Upper lobe of left lung (tissue), 6 donors: ENCODE measurements around the gene SH3YL1. TPM values are rescaled to one million over a fixed set of nuclear protein-coding genes. Genes with fewer than 3 reads are reported as not detected.

Source experiments
- ATAC-seq, 2 donors: fragments of 200-7000 bp; cut with Tn5 transposase; one replicate each; pipeline ENCODE4 v1.9.1; 2022; ENCODE audit warnings: mild to moderate bottlenecking in 2 of 2, moderate library complexity in 2 of 2; ENCODE audit not compliant: low FRiP score in 2 of 2
- DNase-seq, 2 donors: peaks; one replicate each; pipeline ENCODE4 v3.0.0-alpha.2; 2019 to 2020
- H3K27ac ChIP-seq, 4 donors: fragments of 200-600 bp; sonication (generic); one replicate each; pipeline ENCODE4 v1.5.1; 2016 to 2019
- H3K27me3 ChIP-seq, 4 donors: fragments of 200-600 bp; sonication (generic); one replicate each; pipeline ENCODE4 v1.5.1; 2017 to 2019
- H3K36me3 ChIP-seq, 4 donors: fragments of 200-600 bp; sonication (generic); one replicate each; pipeline ENCODE4 v1.5.1; 2016 to 2019
- H3K4me1 ChIP-seq, 4 donors: fragments of 200-600 bp; sonication (generic); one replicate each; pipeline ENCODE4 v1.5.1; 2018 to 2019
- H3K4me3 ChIP-seq, 4 donors: fragments of 200-600 bp; sonication (generic); one replicate each; pipeline ENCODE4 v1.5.1; 2017 to 2019; ENCODE audit warnings: mild to moderate bottlenecking in 2 of 4, moderate library complexity in 1 of 4
- H3K9me3 ChIP-seq, 4 donors: fragments of 200-600 bp; sonication (generic); one replicate each; pipeline ENCODE4 v1.5.1; 2018 to 2019
- EP300 ChIP-seq, 4 donors: sonication (generic); formaldehyde crosslinking; IDR thresholded peaks; one replicate each; pipeline ENCODE4 v1.5.1; 2017; ENCODE audit warnings: antibody characterized with exemption in 4 of 4, control low read depth in 2 of 4
- POLR2A ChIP-seq, 4 donors: fragments of 450-650 bp; IDR thresholded peaks; one replicate each; pipeline ENCODE4 v1.5.1; 2016 to 2017; ENCODE audit warnings: antibody characterized with exemption in 4 of 4, mild to moderate bottlenecking in 2 of 4
- POLR2AphosphoS5 ChIP-seq, 2 donors: sonication (generic); formaldehyde crosslinking; IDR thresholded peaks; one replicate each; pipeline ENCODE4 v1.5.1; 2017; ENCODE audit warnings: antibody characterized with exemption in 2 of 2
- WGBS, 2 donors: methylation state at CpG; one replicate each; pipeline ENCODE4 v1.1.5; 2017 to 2018; 5-methylcytosine and 5-hydroxymethylcytosine counted together
- total RNA-seq, 6 donors: library from RNA; depleted of rRNA in 4 of 6; stranded (reverse); fragments of >200 nt in 4 of 6; gene quantifications; one replicate each; pipeline versions ENCODE4 v1.1.0 to v1.2.1, GENCODE V29; 2016 to 2021
- TF ChIP-seq, protein P1 (sequence below), 6 experiments: fragments of 450-650 bp in 4 of 6; fragments of 200-600 bp in 2 of 6; sonication (generic) in 2 of 6; IDR thresholded peaks; one replicate each; pipeline ENCODE4 v1.5.1; 2016 to 2019; ENCODE audit warnings: antibody characterized with exemption in 6 of 6
- donor health status: DM: no; HTN: no; CAD: no; lungs with moderate emphysema.
- donor health status: DM: no; HTN: yes; CAD: no; lungs with severe emphysema.

SH3YL1 gene
- total RNA-seq, 6 donors from 2014 or later, result 30.5 to 140 (median 89.2) TPM

DNA sequence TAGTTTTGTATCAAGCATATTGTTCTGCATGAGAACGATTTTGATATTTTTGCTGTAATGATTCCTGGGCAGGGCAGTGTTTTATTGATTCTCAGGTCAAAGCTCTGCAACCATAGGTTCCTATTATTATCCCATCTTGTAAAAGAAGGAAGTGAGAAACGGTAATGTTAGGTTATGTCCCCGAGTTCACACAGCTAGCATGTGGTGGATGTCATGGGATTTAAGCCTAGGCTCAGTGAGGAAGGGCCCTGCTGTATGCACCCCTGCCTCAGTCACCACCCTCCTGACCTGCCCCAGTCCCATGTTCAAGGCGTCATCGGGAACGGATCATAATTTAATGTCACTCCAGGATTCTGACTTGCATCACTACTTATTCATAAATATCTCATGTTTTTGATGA lies 11.6 kb upstream of the SH3YL1 start:
- ATAC-seq (no peak), DNase-seq (peak in 1 of 2 donors; percentile 21)
- TF ChIP-seq EP300 (IDR thresholded peaks at IDR 0.05) (no peak), POLR2A (IDR thresholded peaks at IDR 0.05) (no peak)
- TF ChIP-seq, protein P1, sequence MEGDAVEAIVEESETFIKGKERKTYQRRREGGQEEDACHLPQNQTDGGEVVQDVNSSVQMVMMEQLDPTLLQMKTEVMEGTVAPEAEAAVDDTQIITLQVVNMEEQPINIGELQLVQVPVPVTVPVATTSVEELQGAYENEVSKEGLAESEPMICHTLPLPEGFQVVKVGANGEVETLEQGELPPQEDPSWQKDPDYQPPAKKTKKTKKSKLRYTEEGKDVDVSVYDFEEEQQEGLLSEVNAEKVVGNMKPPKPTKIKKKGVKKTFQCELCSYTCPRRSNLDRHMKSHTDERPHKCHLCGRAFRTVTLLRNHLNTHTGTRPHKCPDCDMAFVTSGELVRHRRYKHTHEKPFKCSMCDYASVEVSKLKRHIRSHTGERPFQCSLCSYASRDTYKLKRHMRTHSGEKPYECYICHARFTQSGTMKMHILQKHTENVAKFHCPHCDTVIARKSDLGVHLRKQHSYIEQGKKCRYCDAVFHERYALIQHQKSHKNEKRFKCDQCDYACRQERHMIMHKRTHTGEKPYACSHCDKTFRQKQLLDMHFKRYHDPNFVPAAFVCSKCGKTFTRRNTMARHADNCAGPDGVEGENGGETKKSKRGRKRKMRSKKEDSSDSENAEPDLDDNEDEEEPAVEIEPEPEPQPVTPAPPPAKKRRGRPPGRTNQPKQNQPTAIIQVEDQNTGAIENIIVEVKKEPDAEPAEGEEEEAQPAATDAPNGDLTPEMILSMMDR (IDR thresholded peaks at IDR 0.05), result no peak
- Histone ChIP-seq H3K4me3 (no peak overlapping the region), H3K9me3 (no peaks in the 10 kb centered on the region), H3K36me3 (peaks cover 7 to 77% (median 29%) of the 10 kb centered on the region in 4 donors), H3K27me3 (no peaks in the 10 kb centered on the region), H3K4me1 (peaks cover 0 to 16% (median 6%) of the 10 kb centered on the region in 4 donors), H3K27ac (no peak overlapping the region)
- WGBS, 2 donors, result 79 to 84% methylated on average over 6 of the region's 6 CpGs

DNA sequence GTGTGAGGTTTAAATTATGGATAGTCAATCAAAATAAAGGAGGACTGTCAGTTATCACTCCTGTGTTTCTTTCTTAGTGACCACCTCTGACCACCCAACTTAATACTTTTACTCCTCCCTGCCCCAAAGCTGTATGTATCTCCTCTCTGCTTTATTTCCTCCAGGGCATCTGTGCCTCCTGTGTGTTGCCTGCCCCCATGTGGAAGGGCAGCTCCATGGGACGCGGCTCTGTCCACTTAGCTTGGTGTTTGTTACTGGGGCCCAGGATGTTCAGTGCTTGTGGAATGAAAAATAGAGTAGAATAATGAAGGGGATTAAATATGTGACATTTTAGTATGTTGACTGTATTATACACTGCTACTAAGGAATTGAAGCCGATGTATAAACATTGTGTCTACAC lies 10.7 kb upstream of the SH3YL1 start:
- H3K27me3 ChIP-seq, result no peaks in the 10 kb centered on the region
- TF ChIP-seq, protein P1 (IDR thresholded peaks at IDR 0.05), result no peak
- TF ChIP-seq EP300 (IDR thresholded peaks at IDR 0.05), result no peak
- TF ChIP-seq POLR2A (IDR thresholded peaks at IDR 0.05), result no peak
- TF ChIP-seq POLR2AphosphoS5 (IDR thresholded peaks at IDR 0.05), result no peak
- DNase-seq (no peak), ATAC-seq (no peak)
- no peak overlapping the region for H3K4me3 ChIP-seq
- H3K9me3 ChIP-seq, result no peaks in the 10 kb centered on the region
- 91 to 99% methylated on average over 3 of the region's 3 CpGs for WGBS, 2 donors
- no peak overlapping the region for H3K27ac ChIP-seq
- peaks cover 3 to 26% (median 11%) of the 10 kb centered on the region in 4 donors for H3K4me1 ChIP-seq
- H3K36me3 ChIP-seq, result peaks cover 7 to 67% (median 25%) of the 10 kb centered on the region in 4 donors

DNA sequence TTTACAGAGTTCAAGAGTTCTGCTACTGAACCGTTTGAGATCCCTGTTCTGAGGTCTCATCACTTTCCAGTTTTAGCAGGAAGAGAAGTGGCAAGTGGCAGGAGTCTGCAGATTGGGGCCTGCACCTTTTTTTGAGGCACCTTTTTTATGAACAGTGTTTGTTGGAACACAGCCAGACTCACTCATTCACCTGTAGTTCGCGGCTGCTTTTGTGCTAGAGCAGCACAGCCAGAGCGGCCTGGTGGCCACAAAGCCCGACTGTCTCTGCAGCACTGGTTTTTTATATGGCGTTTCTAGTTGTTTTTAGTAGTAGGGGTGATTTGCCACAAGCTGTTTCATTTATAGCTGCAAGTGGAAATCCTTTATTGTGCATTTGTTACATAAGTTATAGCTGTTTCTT lies 9.5 kb upstream of the SH3YL1 start:
- peaks cover 3 to 18% (median 13%) of the 10 kb centered on the region in 4 donors for H3K4me1 ChIP-seq
- no peaks in the 10 kb centered on the region for H3K9me3 ChIP-seq
- TF ChIP-seq EP300 (IDR thresholded peaks at IDR 0.05) (no peak), POLR2A (IDR thresholded peaks at IDR 0.05) (no peak), POLR2AphosphoS5 (IDR thresholded peaks at IDR 0.05) (no peak)
- TF ChIP-seq, protein P1 (IDR thresholded peaks at IDR 0.05), result no peak
- ATAC-seq (no peak), DNase-seq (peak in 1 of 2 donors; percentile 24)
- H3K27ac ChIP-seq, result no peak overlapping the region
- WGBS, 2 donors, result 60 to 64% methylated on average over 6 of the region's 6 CpGs
- peaks cover 7 to 55% (median 23%) of the 10 kb centered on the region in 4 donors for H3K36me3 ChIP-seq
- H3K4me3 ChIP-seq, result no peak overlapping the region
- no peaks in the 10 kb centered on the region for H3K27me3 ChIP-seq

DNA sequence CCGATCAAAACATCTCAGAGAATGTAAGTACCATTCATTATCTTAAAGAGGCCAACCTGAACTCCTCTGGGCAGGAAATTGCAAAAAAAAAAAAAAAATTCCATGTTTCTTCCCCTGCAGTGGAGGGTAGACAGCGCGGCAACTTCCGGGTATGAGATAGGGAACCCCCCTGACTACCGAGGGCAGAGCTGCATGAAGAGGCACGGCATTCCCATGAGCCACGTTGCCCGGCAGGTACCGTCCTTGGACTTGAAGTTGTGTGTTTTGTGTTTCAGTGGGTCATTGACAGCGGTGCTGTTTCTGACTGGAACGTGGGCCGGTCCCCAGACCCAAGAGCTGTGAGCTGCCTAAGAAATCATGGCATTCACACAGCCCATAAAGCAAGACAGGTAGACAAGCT lies 8.1 kb upstream of the SH3YL1 start:
- Histone ChIP-seq H3K4me1 (peaks cover 8 to 28% (median 17%) of the 10 kb centered on the region in 4 donors), H3K4me3 (no peak overlapping the region), H3K27me3 (no peaks in the 10 kb centered on the region), H3K36me3 (peaks cover 0 to 41% (median 10%) of the 10 kb centered on the region in 4 donors), H3K9me3 (no peaks in the 10 kb centered on the region), H3K27ac (peak overlapping the region in 1 of 4 donors; percentile 31)
- ATAC-seq (peak in 1 of 2 donors; percentile 24), DNase-seq (peak in 1 of 2 donors; percentile 62)
- 70 to 85% methylated on average over 12 of the region's 12 CpGs for WGBS, 2 donors
- TF ChIP-seq, protein P1 (IDR thresholded peaks at IDR 0.05), result no peak
- no peak for TF ChIP-seq EP300 (IDR thresholded peaks at IDR 0.05)
- no peak for TF ChIP-seq POLR2A (IDR thresholded peaks at IDR 0.05)
- no peak for TF ChIP-seq POLR2AphosphoS5 (IDR thresholded peaks at IDR 0.05)

DNA sequence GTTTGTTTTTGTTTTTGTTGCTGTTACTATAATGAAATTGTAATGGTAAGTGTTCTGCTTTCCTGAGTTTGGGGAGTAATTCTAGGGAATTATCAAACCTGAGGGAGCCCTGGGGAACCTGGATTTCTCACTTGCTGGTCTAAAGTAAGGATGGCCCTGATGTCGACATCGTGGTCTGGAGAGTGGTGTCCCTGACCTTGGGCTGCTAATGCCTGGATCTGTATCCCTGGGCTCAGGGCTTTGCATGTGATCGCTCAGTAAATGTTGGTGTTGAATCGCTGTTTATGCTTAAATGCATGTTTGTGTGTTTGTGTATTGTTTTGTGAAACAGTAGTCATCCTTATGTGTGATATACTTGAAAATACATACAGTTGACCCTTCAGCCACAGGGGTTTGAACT lies 7.0 kb upstream of the SH3YL1 start:
- H3K4me1 ChIP-seq, result peaks cover 15 to 39% (median 27%) of the 10 kb centered on the region in 4 donors
- TF ChIP-seq POLR2AphosphoS5 (IDR thresholded peaks at IDR 0.05) (no peak), POLR2A (IDR thresholded peaks at IDR 0.05) (no peak)

More for the DNA sequence above, 7.0 kb upstream of the SH3YL1 start:
- H3K36me3 ChIP-seq, result peaks cover 0 to 31% (median 4%) of the 10 kb centered on the region in 4 donors
- no peaks in the 10 kb centered on the region for H3K9me3 ChIP-seq
- no peak overlapping the region for H3K4me3 ChIP-seq
- 96 to 100% methylated on average over 4 of the region's 4 CpGs for WGBS, 2 donors
- H3K27me3 ChIP-seq, result no peaks in the 10 kb centered on the region
- H3K27ac ChIP-seq, result no peak overlapping the region
- no peak for DNase-seq
- no peak for ATAC-seq
